GM23248 (cell line): ENCODE results near the gene IVL. TPM values are rescaled to one million over a fixed set of nuclear protein-coding genes. Genes with fewer than 3 reads are reported as not detected.

Experiments
- DNase-seq: peaks from one replicate; pipeline ENCODE4 v3.0.0-alpha.2; 2015
- H2AFZ ChIP-seq: fragments of 200-600 bp; sonication (generic); 2 replicates; pipeline ENCODE4 v1.6.1; 2016; ENCODE audit warnings: antibody characterized with exemption
- H3F3A ChIP-seq: fragments of 200-600 bp; sonication (generic); 2 replicates; pipeline ENCODE4 v1.6.1; 2016; ENCODE audit warnings: mild to moderate bottlenecking, antibody characterized with exemption, mixed run types; ENCODE audit not compliant: insufficient read depth
- H3K27ac ChIP-seq: fragments of 200-600 bp; sonication (generic); 2 replicates; pipeline ENCODE4 v1.5.1; 2016; ENCODE audit warnings: mild to moderate bottlenecking
- H3K27me3 ChIP-seq: fragments of 200-600 bp; sonication (generic); replicated peaks from 2 replicates; pipeline ENCODE4 v1.6.1; 2016; ENCODE audit warnings: mild to moderate bottlenecking; ENCODE audit not compliant: insufficient read depth
- H3K36me3 ChIP-seq: fragments of 200-600 bp; sonication (generic); 2 replicates; pipeline ENCODE4 v1.6.1; 2016; ENCODE audit warnings: low read depth, mild to moderate bottlenecking
- H3K4me1 ChIP-seq: fragments of 200-600 bp; sonication (generic); 2 replicates; pipeline ENCODE4 v1.6.1; 2016; ENCODE audit warnings: mild to moderate bottlenecking; ENCODE audit not compliant: insufficient read depth
- H3K4me2 ChIP-seq: fragments of 200-600 bp; sonication (generic); one replicate; pipeline ENCODE4 v1.6.1; 2016; ENCODE audit warnings: mild to moderate bottlenecking; ENCODE audit not compliant: unreplicated experiment
- H3K4me3 ChIP-seq: fragments of 200-600 bp; sonication (generic); 2 replicates; pipeline ENCODE4 v1.5.1; 2016; ENCODE audit warnings: mild to moderate bottlenecking
- H3K79me2 ChIP-seq: fragments of 200-600 bp; sonication (generic); 2 replicates; pipeline ENCODE4 v1.6.1; 2016; ENCODE audit warnings: mild to moderate bottlenecking; ENCODE audit not compliant: insufficient read depth
- H3K9ac ChIP-seq: fragments of 200-600 bp; sonication (generic); 2 replicates; pipeline ENCODE4 v1.6.1; 2016; ENCODE audit warnings: mild to moderate bottlenecking
- H3K9me2 ChIP-seq: fragments of 200-600 bp; sonication (generic); 2 replicates; pipeline ENCODE4 v1.6.1; 2016; ENCODE audit warnings: mixed run types, mild to moderate bottlenecking, moderate library complexity; ENCODE audit not compliant: insufficient read depth
- H3K9me3 ChIP-seq: fragments of 200-600 bp; sonication (generic); one replicate; pipeline ENCODE4 v1.6.1; 2017; ENCODE audit warnings: low read depth
- H4K20me1 ChIP-seq: fragments of 200-600 bp; sonication (generic); 2 replicates; pipeline ENCODE4 v1.6.0; 2016; ENCODE audit not compliant: insufficient read depth
- EZH2 ChIP-seq: fragments of 200-600 bp; sonication (generic); IDR thresholded peaks from 2 replicates; pipeline ENCODE4 v1.6.1; 2018; ENCODE audit warnings: antibody characterized with exemption, mild to moderate bottlenecking; ENCODE audit not compliant: insufficient read depth, poor library complexity, severe bottlenecking
- EZH2phosphoT487 ChIP-seq: fragments of 200-600 bp; sonication (generic); IDR thresholded peaks from 2 replicates; pipeline ENCODE4 v1.6.1; 2018; ENCODE audit warnings: antibody characterized with exemption, moderate library complexity, mild to moderate bottlenecking, low read depth; ENCODE audit not compliant: insufficient read depth
- WGBS, 2 experiments: methylation state at CpG; one replicate each; pipeline ENCODE4 v1.1.6; 2015 to 2017; ENCODE audit warnings: low lambda C conversion rate in 2 of 2, low coverage in 1 of 2; ENCODE audit errors: missing lambda C conversion rate in 2 of 2; 5-methylcytosine and 5-hydroxymethylcytosine counted together
- in situ Hi-C: fragments of 300-500 bp; cut with MboI; formaldehyde crosslinking; loops from 2 replicates; pipeline ENCODE4 v1.15.0; 2020
- polyA plus RNA-seq: library from polyadenylated mRNA; unstranded; fragments of >200 nt; fragmentation: Nextera tagmentation; extraction: Ambion mirVana; gene quantifications from 2 replicates; pipeline ENCODE4 v1.2.1, GENCODE V29; 2016
- total RNA-seq: library from RNA; depleted of rRNA; stranded (reverse); fragments of >200 nt; shearing (Covaris generic); gene quantifications from 2 replicates; pipeline ENCODE4 v1.2.3, GENCODE V29; 2014

Gene IVL
- total and polyA plus RNA-seq, 2 experiments from 2014 or later, result 0.68 to 0.76 TPM

DNA sequence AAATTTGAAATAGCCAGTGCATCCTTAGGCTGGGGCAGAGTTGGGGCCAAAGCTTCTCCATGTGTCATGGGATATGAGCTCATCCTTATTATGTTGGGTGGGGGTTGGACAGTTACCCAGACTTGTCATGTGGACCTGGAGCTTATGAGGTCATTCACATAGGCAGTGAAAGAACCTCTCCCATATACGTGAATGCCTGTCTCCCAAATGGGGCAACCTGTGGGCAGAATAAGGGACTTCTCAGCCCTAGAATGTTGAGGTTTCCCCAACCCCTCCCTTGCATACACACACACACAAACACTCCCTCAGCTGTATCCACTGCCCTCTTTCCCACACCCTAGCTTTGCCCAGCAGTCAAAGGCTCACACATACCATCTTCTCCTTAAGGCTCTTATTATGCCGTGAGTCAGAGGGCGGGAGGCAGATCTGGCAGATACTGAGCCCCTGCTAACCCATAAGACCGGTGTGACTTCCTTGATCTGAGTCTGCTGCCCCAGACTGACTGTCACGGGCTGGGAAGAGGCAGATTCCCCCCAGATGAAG is 2.3 kb upstream of the IVL start:
- Histone ChIP-seq H3K9me2 (no peaks in the 10 kb centered on the region), H3K4me3 (peak overlapping the region; percentile 42), H3K79me2 (no peaks in the 10 kb centered on the region), H4K20me1 (no peaks in the 10 kb centered on the region), H2AFZ (peak overlapping the region; percentile 61), H3K27ac (peak overlapping the region; percentile 92), H3K9me3 (no peaks in the 10 kb centered on the region), H3K4me1 (peaks cover 37% of the 10 kb centered on the region), H3K9ac (peak overlapping the region; percentile 68), H3K27me3 (no peaks in the 10 kb centered on the region), H3F3A (peaks cover 21% of the 10 kb centered on the region), H3K4me2 (peak overlapping the region; percentile 62), H3K36me3 (no peaks in the 10 kb centered on the region)
- WGBS, 2 experiments, result 0 to 1% methylated on average over 5 of the region's 5 CpGs
- DNase-seq, result peak; percentile 97
- TF ChIP-seq EZH2 (no peak), EZH2phosphoT487 (no peak)
- in situ Hi-C loops, result no loop called here

DNA sequence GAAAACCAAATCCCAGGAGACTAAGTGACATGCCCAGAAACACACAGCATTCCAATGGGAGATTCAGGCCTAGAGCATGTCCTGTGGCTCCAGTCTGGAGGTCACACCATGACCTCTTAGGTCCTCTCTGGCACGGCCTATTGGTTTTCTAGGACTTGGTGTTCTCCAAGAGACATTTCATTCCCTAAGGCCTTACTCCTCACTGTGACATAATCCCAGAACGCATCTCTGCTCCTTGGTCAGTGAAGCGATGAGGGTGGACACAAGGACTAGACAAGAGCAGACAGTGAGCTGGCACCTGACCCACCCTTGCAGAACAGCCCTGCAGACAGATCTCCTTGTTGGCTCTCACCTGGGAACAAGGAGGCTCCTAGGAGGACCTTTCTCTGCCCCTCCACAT is 860 bp downstream of the IVL start:
- TF ChIP-seq EZH2 (no peak), EZH2phosphoT487 (no peak)
- no peak overlapping the region for H3K9ac ChIP-seq
- peaks cover 37% of the 10 kb centered on the region for H3K4me1 ChIP-seq
- H3K27ac ChIP-seq, result no peak overlapping the region
- no peak overlapping the region for H3K4me3 ChIP-seq
- DNase-seq, result no peak
- H3K79me2 ChIP-seq, result no peaks in the 10 kb centered on the region
- H3K9me3 ChIP-seq, result no peaks in the 10 kb centered on the region
- in situ Hi-C loops, result no loop called here
- H3K27me3 ChIP-seq, result no peaks in the 10 kb centered on the region
- 92 to 93% methylated on average over 3 of the region's 3 CpGs for WGBS, 2 experiments
- H3F3A ChIP-seq, result peaks cover 21% of the 10 kb centered on the region
- H4K20me1 ChIP-seq, result no peaks in the 10 kb centered on the region
- H3K4me2 ChIP-seq, result no peak overlapping the region
- no peaks in the 10 kb centered on the region for H3K9me2 ChIP-seq
- no peak overlapping the region for H2AFZ ChIP-seq
- no peaks in the 10 kb centered on the region for H3K36me3 ChIP-seq

- Histone ChIP-seq H3K9me2 (no peaks in the 10 kb centered on the region), H3K4me3 (no peak overlapping the region), H3K27me3 (no peaks in the 10 kb centered on the region), H3F3A (no peaks in the 10 kb centered on the region), H3K9ac (no peak overlapping the region), H2AFZ (no peak overlapping the region), H3K36me3 (no peaks in the 10 kb centered on the region), H3K4me2 (no peak overlapping the region), H3K27ac (no peak overlapping the region), H3K9me3 (no peaks in the 10 kb centered on the region), H4K20me1 (no peaks in the 10 kb centered on the region), H3K4me1 (peaks cover 9% of the 10 kb centered on the region), H3K79me2 (no peaks in the 10 kb centered on the region)
- in situ Hi-C loops, result no loop called here
- DNase-seq, result no peak
- 78 to 100% methylated on average over 1 of the region's 1 CpG for WGBS, 2 experiments
- TF ChIP-seq EZH2phosphoT487, result no peak
- no peak for TF ChIP-seq EZH2
Measured at GRCh38 chr1:152912471-152912870, 4.1 kb downstream of the IVL start.

DNA sequence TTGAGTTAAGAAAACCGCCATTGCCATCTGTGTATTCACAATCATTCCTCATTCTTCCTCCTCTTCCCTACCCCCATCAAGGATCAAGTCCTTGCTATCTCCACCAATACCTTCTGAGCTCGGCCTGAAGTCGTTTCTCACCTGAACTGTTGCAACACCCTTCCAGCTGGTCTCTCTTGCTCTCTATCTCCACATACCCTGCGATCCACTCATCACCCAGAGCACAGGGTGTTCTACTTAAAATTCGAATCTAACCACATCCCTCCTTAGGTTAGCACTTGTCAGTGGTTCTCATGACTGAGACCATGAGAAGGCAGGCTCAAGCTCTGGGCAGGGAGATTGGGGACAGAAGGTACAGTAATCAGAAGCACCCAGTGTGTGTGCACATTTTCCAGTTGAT is 4.6 kb downstream of the IVL start:
- Histone ChIP-seq H3K9me3 (no peaks in the 10 kb centered on the region), H3K9ac (no peak overlapping the region), H3K79me2 (no peaks in the 10 kb centered on the region), H2AFZ (no peak overlapping the region), H3K4me3 (no peak overlapping the region), H4K20me1 (no peaks in the 10 kb centered on the region), H3F3A (no peaks in the 10 kb centered on the region), H3K9me2 (no peaks in the 10 kb centered on the region), H3K27me3 (no peaks in the 10 kb centered on the region), H3K27ac (no peak overlapping the region), H3K36me3 (no peaks in the 10 kb centered on the region), H3K4me1 (peaks cover 5% of the 10 kb centered on the region), H3K4me2 (no peak overlapping the region)
- in situ Hi-C loops, result no loop called here
- no peak for TF ChIP-seq EZH2phosphoT487
- TF ChIP-seq EZH2, result no peak
- 68 to 73% methylated on average over 5 of the region's 5 CpGs for WGBS, 2 experiments
- DNase-seq, result no peak

DNA sequence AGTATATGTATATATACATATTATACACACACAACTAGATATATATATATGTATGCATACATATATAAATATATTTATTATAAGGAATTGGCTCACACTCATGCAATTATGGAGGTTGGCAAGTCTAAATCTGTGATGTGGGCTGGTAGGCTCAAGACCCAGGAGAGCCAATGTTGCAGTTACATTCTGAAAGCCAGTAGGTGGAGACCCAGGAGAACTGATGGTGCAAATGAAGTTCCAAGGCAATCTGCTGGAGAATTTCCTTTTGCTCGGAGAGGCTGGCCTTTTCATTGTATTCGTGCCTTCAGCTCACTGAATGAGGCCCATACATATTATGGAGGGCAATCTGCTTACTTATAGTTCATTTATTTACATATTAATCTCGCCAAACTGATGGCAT is 9.4 kb downstream of the IVL start:
- no peak overlapping the region for H2AFZ ChIP-seq
- no peaks in the 10 kb centered on the region for H4K20me1 ChIP-seq
- no peak for TF ChIP-seq EZH2
- no peak for TF ChIP-seq EZH2phosphoT487
- H3K4me2 ChIP-seq, result no peak overlapping the region
- H3K36me3 ChIP-seq, result no peaks in the 10 kb centered on the region
- H3K27ac ChIP-seq, result no peak overlapping the region
- WGBS, 2 experiments, result 17 to 30% methylated on average over 3 of the region's 3 CpGs
- H3K27me3 ChIP-seq, result no peaks in the 10 kb centered on the region
- no peaks in the 10 kb centered on the region for H3K9me2 ChIP-seq
- H3K4me1 ChIP-seq, result no peaks in the 10 kb centered on the region
- H3K4me3 ChIP-seq, result no peak overlapping the region
- in situ Hi-C loops, result no loop called here
- H3F3A ChIP-seq, result no peaks in the 10 kb centered on the region
- H3K9me3 ChIP-seq, result no peaks in the 10 kb centered on the region
- H3K9ac ChIP-seq, result no peak overlapping the region
- H3K79me2 ChIP-seq, result no peaks in the 10 kb centered on the region
- peak; percentile 20 for DNase-seq
